Cardiac fibroblast (primary cell): ENCODE measurements around the gene KRTAP5-8.

ENCODE experiments used
- DNase-seq, 2 donors: peaks; one replicate each; pipeline versions ENCODE4 v3.0.0 to v3.0.0-alpha.2; 2010; ENCODE audit warnings: low read depth in 2 of 2
- H3K4me3 ChIP-seq, 2 donors: replicated peaks in 1 of 2; 1 replicate in 1 of 2; 2 replicates in 1 of 2; pipeline ENCODE4 v1.5.1; 2011; ENCODE audit warnings: low read depth in 2 of 2, low read length in 2 of 2, mild to moderate bottlenecking in 2 of 2, moderate library complexity in 1 of 2
- CTCF ChIP-seq: IDR thresholded peaks from one replicate; pipeline ENCODE4 v1.5.1; 2011; ENCODE audit warnings: low read depth, mild to moderate bottlenecking, low read length, inconsistent platforms

The KRTAP5-8 gene

GRCh38 chr11:71495286-71496230 lies 42.3 kb upstream of the KRTAP5-8 start:
- TF ChIP-seq CTCF = no peak
- H3K4me3 ChIP-seq = no peak overlapping the region
- no peak for DNase-seq

- DNase-seq = no peak
- H3K4me3 ChIP-seq = no peak overlapping the region
- TF ChIP-seq CTCF = no peak
Observed at GRCh38 chr11:71496421-71496820, 41.4 kb upstream of the KRTAP5-8 start.

- TF ChIP-seq CTCF = no peak
- no peak overlapping the region for H3K4me3 ChIP-seq
- no peak for DNase-seq
Observed at GRCh38 chr11:71498091-71498490, 39.7 kb upstream of the KRTAP5-8 start.

- no peak overlapping the region for H3K4me3 ChIP-seq
Observed at GRCh38 chr11:71499125-71499524, 38.7 kb upstream of the KRTAP5-8 start.

GRCh38 chr11:71499546-71499945 lies 38.3 kb upstream of the KRTAP5-8 start:
- no peak for DNase-seq
- H3K4me3 ChIP-seq = no peak overlapping the region
- no peak for TF ChIP-seq CTCF

More at GRCh38 chr11:71499125-71499524, 38.7 kb upstream of the KRTAP5-8 start:
- no peak for TF ChIP-seq CTCF
- DNase-seq = no peak

- no peak overlapping the region for H3K4me3 ChIP-seq
- TF ChIP-seq CTCF = no peak
- peak in 1 of 2 donors; percentile 27 for DNase-seq
Observed at GRCh38 chr11:71500601-71501021, 37.2 kb upstream of the KRTAP5-8 start.
